GM21717 (cell line): ENCODE measurements around the gene VSTM2L.

ENCODE experiments used
- ATAC-seq: cut with Tn5 transposase; IDR thresholded peaks from one replicate; pipeline ENCODE4 v1.9.1; 2021; ENCODE audit warnings: mild to moderate bottlenecking, moderate library complexity; ENCODE audit not compliant: unreplicated experiment

The VSTM2L gene

GRCh38 chr20:37899105-37900045 lies 3.6 kb upstream of the VSTM2L start:
- ATAC-seq: no peak

- no peak for ATAC-seq
These were observed 1.7 kb upstream of the VSTM2L start for GRCh38 chr20:37901240-37901639.

GRCh38 chr20:37901654-37902503 lies 1.0 kb upstream of the VSTM2L start:
- no peak for ATAC-seq

GRCh38 chr20:37903317-37904007 lies 535 bp downstream of the VSTM2L start:
- ATAC-seq: no peak

GRCh38 chr20:37904008-37904642 lies 1.2 kb downstream of the VSTM2L start:
- no peak for ATAC-seq

GRCh38 chr20:37904845-37905373 lies 2.0 kb downstream of the VSTM2L start:
- ATAC-seq: no peak

GRCh38 chr20:37905671-37906613 lies 3.0 kb downstream of the VSTM2L start:
- ATAC-seq: no peak

GRCh38 chr20:37907330-37907676 lies 4.4 kb downstream of the VSTM2L start:
- ATAC-seq: no peak

GRCh38 chr20:37907677-37908401 lies 4.9 kb downstream of the VSTM2L start:
- ATAC-seq: no peak

GRCh38 chr20:37911261-37911660 lies 8.3 kb downstream of the VSTM2L start:
- no peak for ATAC-seq

- ATAC-seq: no peak
These were observed 8.9 kb downstream of the VSTM2L start for GRCh38 chr20:37911838-37912281.

- ATAC-seq: no peak
These were observed 9.9 kb downstream of the VSTM2L start for GRCh38 chr20:37912874-37913273.

- no peak for ATAC-seq
These were observed 10.8 kb downstream of the VSTM2L start for GRCh38 chr20:37913567-37914366.

GRCh38 chr20:37914367-37914671 lies 11.4 kb downstream of the VSTM2L start:
- no peak for ATAC-seq

GRCh38 chr20:37914672-37915433 lies 11.9 kb downstream of the VSTM2L start:
- ATAC-seq: no peak

GRCh38 chr20:37915434-37915787 lies 12.5 kb downstream of the VSTM2L start:
- no peak for ATAC-seq

GRCh38 chr20:37915800-37916570 lies 13.1 kb downstream of the VSTM2L start:
- no peak for ATAC-seq
